ENCODE results near the gene QDPR.

GRCh38 chr4:17463606-17464005, 48.3 kb downstream of the QDPR start:
- TF ChIP-seq CTCF (IDR thresholded peaks at IDR 0.05; ENCODE audit: borderline replicate concordance, extremely low read depth, low read length, poor library complexity, severe bottlenecking) (no peak), EZH2 (IDR thresholded peaks at IDR 0.05; ENCODE audit: borderline replicate concordance, low read depth, low read length, severe bottlenecking) (no peak)

All from DND-41 (cell line).